GM12873 (cell line): ENCODE data around the gene USF3.

Experiments used
- CTCF ChIP-seq: IDR thresholded peaks from 2 replicates; pipeline ENCODE4 v1.5.1; 2012; ENCODE audit warnings: low read depth, mild to moderate bottlenecking, moderate library complexity, low read length, control low read depth; ENCODE audit not compliant: insufficient read depth; ENCODE audit errors: missing control alignments

The USF3 gene

GRCh38 chr3:113695786-113696645 lies at the start of gene USF3:
USF3 (minus strand) TSS chr3:113696642; CDS start chr3:113674878, 21,764 bp downstream.
- TF ChIP-seq CTCF: no peak

- TF ChIP-seq CTCF: peak; percentile 50
Observed at GRCh38 chr3:113745756-113746547, 49.5 kb upstream of the USF3 start, which contains the start of gene NAA50. NAA50 (minus strand) TSS chr3:113746249; CDS start chr3:113745949, 300 bp downstream.

- TF ChIP-seq CTCF: peak; percentile 83
Observed at GRCh38 chr3:113744941-113745755, 48.7 kb upstream of the USF3 start.

GRCh38 chr3:113743006-113743630 lies 46.7 kb upstream of the USF3 start:
- TF ChIP-seq CTCF: no peak

- TF ChIP-seq CTCF: no peak
Observed at GRCh38 chr3:113741620-113742019, 45.2 kb upstream of the USF3 start.

- TF ChIP-seq CTCF: no peak
Observed at GRCh38 chr3:113741086-113741485, 44.6 kb upstream of the USF3 start.
